B cell (primary cell): Measurements from ENCODE around the gene CACNB2. TPM values are rescaled to one million over a fixed set of nuclear protein-coding genes. Genes with fewer than 3 reads are reported as not detected.

Source experiments
- ATAC-seq: fragments of 200-7000 bp; cut with Tn5 transposase; one replicate; pipeline ENCODE4 v1.10.0; 2021; ENCODE audit warnings: low read depth, mild to moderate bottlenecking, moderate number of reproducible peaks, moderate library complexity
- CTCF ChIA-PET: fragments of 350-600 bp; sonication (Branson Sonifier 250); formaldehyde crosslinking; loops from one replicate; lab custom pipeline; 2021; ENCODE audit warnings: antibody characterized with exemption, inconsistent platforms; lab: Charles Lee
- POLR2A ChIA-PET: fragments of 350-600 bp; sonication (Branson Sonifier 250); formaldehyde crosslinking; loops from one replicate; lab custom pipeline; 2021; ENCODE audit warnings: antibody characterized with exemption; lab: Charles Lee
- DNase-seq: peaks from one replicate; pipeline ENCODE4 v3.0.0; 2013
- H2AFZ ChIP-seq: 2 replicates; pipeline ENCODE4 v1.6.1; 2012; ENCODE audit warnings: mild to moderate bottlenecking, low read depth, low read length; ENCODE audit not compliant: insufficient read depth, poor library complexity, severe bottlenecking
- H3K27ac ChIP-seq, 2 donors: 1 replicate in 1 of 2; 2 replicates in 1 of 2; pipeline ENCODE4 v1.5.1; 2012 to 2013; ENCODE audit warnings: low read length in 2 of 2, mild to moderate bottlenecking in 2 of 2, moderate library complexity in 1 of 2
- H3K27me3 ChIP-seq, 4 experiments: fragments of 200-600 bp in 1 of 4; sonication (generic) in 1 of 4; replicated peaks in 1 of 4; 1 replicate in 2 of 4; 2 replicates in 2 of 4; pipeline versions ENCODE4 v1.6.1 to v1.7.0; 2013 to 2016; ENCODE audit warnings: low read length in 3 of 4, mild to moderate bottlenecking in 2 of 4, mixed read lengths in 1 of 4, moderate library complexity in 1 of 4; ENCODE audit not compliant: insufficient read depth in 4 of 4, control insufficient read depth in 3 of 4; ENCODE audit errors: control extremely low read depth in 1 of 4
- H3K36me3 ChIP-seq, 2 experiments: replicated peaks in 1 of 2; 1 replicate in 1 of 2; 2 replicates in 1 of 2; pipeline versions ENCODE4 v1.6.1 to v1.7.1; 2013; ENCODE audit warnings: low read length in 1 of 2; ENCODE audit not compliant: insufficient read depth in 2 of 2, control insufficient read depth in 1 of 2; ENCODE audit errors: control extremely low read depth in 1 of 2, extremely low read depth in 1 of 2
- H3K4me1 ChIP-seq, 2 donors: fragments of 200-600 bp in 1 of 2; sonication (generic) in 1 of 2; 1 replicate in 1 of 2; 2 replicates in 1 of 2; pipeline versions ENCODE4 v1.5.1 to v1.6.1; 2013 to 2017; ENCODE audit warnings: low read length in 2 of 2; ENCODE audit not compliant: control insufficient read depth in 2 of 2, insufficient read depth in 2 of 2
- H3K4me2 ChIP-seq: replicated peaks from 2 replicates; pipeline ENCODE3; 2012; ENCODE audit warnings: mild to moderate bottlenecking, low read depth, low read length; ENCODE audit not compliant: poor library complexity, severe bottlenecking
- H3K4me3 ChIP-seq, 5 experiments: fragments of 200-600 bp in 1 of 5; sonication (generic) in 1 of 5; 1 replicate in 3 of 5; 2 replicates in 2 of 5; pipeline versions ENCODE4 v1.5.1 to v1.7.0; 2011 to 2016; ENCODE audit warnings: low read length in 4 of 5, mild to moderate bottlenecking in 4 of 5, low read depth in 2 of 5, control low read depth in 1 of 5, moderate library complexity in 1 of 5; ENCODE audit not compliant: insufficient read depth in 1 of 5; ENCODE audit errors: control extremely low read depth in 1 of 5, extremely low read depth in 1 of 5
- H3K79me2 ChIP-seq: fragments of 200-600 bp; sonication (generic); one replicate; pipeline ENCODE4 v1.6.0; 2016; ENCODE audit warnings: low read length; ENCODE audit not compliant: control insufficient read depth, insufficient read depth
- H3K9ac ChIP-seq: fragments of 200-600 bp; sonication (generic); 2 replicates; pipeline ENCODE4 v1.6.1; 2017; ENCODE audit warnings: mild to moderate bottlenecking, low read length, moderate library complexity
- H3K9me3 ChIP-seq, 3 donors: one replicate each; pipeline versions ENCODE4 v1.6.1 to v1.7.1; 2013; ENCODE audit warnings: low read length in 2 of 3; ENCODE audit not compliant: control insufficient read depth in 2 of 3, insufficient read depth in 1 of 3; ENCODE audit errors: control extremely low read depth in 1 of 3
- H4K20me1 ChIP-seq: 2 replicates; pipeline ENCODE4 v1.6.0; 2012; ENCODE audit warnings: mild to moderate bottlenecking, low read length; ENCODE audit not compliant: insufficient read depth, control insufficient read depth, poor library complexity, severe bottlenecking
- H3K27ac Mint-ChIP-seq: one replicate; pipeline ENCODE4 v1.8.0; 2021; ENCODE audit warnings: mixed read lengths
- H3K27me3 Mint-ChIP-seq: one replicate; pipeline ENCODE4 v1.8.0; 2021; ENCODE audit warnings: mixed read lengths
- H3K4me1 Mint-ChIP-seq: one replicate; pipeline ENCODE4 v1.8.0; 2021; ENCODE audit warnings: mixed read lengths
- H3K4me3 Mint-ChIP-seq: one replicate; pipeline ENCODE4 v1.8.0; 2021; ENCODE audit warnings: mixed read lengths
- H3K9me3 Mint-ChIP-seq: one replicate; pipeline ENCODE4 v1.8.0; 2022; ENCODE audit warnings: mixed read lengths; ENCODE audit not compliant: insufficient read depth
- EZH2 ChIP-seq: IDR thresholded peaks from 2 replicates; pipeline ENCODE4 v1.6.1; 2012; ENCODE audit warnings: borderline replicate concordance, low read depth, mild to moderate bottlenecking, moderate library complexity, low read length; ENCODE audit not compliant: insufficient read depth, poor library complexity, severe bottlenecking
- WGBS: methylation state at CpG from one replicate; pipeline ENCODE4 v1.1.5; 2013; ENCODE audit warnings: missing lambda C conversion rate; ENCODE audit not compliant: insufficient coverage; 5-methylcytosine and 5-hydroxymethylcytosine counted together
- intact Hi-C: fragments of 100-400 bp; cut with micrococcal nuclease; formaldehyde crosslinking; loops from one replicate; pipeline ENCODE4 v1.10.0; 2022
- polyA plus RNA-seq: library from polyadenylated mRNA; depleted of rRNA; stranded (reverse); fragments of >200 nt; gene quantifications from 2 replicates; pipeline ENCODE4 v1.2.3, GENCODE V29; 2012
- total RNA-seq, 2 donors: library from RNA; stranded (reverse); fragments of 120-200 nt in 1 of 2; gene quantifications; 1 replicate in 1 of 2; 2 replicates in 1 of 2; pipeline versions ENCODE4 v1.2.3 to v1.2.4, GENCODE V29; 2013 to 2022
- TF ChIP-seq, protein P1 (sequence below): fragments of 200-600 bp; IDR thresholded peaks from one replicate; pipeline ENCODE4 v1.8.0; 2022; ENCODE audit warnings: antibody characterized with exemption, mild to moderate bottlenecking

CACNB2 gene
- total and polyA plus RNA-seq, 2 donors (not counting 1 experiment from before 2014, with no cell fraction given) = not detected

DNA sequence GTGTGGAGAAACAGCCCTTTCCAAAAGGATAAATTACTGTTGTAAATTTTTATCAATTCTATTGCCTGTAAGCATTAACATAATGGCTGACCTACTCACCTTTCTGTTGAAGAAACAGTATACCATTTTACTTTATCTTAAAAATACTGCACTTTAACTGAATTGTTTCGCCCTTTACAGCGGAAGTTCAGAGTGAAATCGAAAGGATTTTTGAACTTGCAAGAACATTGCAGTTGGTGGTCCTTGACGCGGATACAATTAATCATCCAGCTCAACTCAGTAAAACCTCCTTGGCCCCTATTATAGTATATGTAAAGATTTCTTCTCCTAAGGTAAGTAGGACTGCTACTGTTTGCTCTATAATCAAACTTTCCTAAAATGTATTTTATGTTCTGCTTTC is 393.7 kb downstream of the CACNB2 start:
- CTCF ChIA-PET = no interaction called here
- WGBS = no CpG with 5 or more reads among the region's 5 CpGs

DNA sequence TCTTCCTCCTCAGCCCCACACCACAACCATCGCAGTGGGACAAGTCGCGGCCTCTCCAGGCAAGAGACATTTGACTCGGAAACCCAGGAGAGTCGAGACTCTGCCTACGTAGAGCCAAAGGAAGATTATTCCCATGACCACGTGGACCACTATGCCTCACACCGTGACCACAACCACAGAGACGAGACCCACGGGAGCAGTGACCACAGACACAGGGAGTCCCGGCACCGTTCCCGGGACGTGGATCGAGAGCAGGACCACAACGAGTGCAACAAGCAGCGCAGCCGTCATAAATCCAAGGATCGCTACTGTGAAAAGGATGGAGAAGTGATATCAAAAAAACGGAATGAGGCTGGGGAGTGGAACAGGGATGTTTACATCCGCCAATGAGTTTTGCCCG is 399.1 kb downstream of the CACNB2 start:
- Mint-ChIP-seq H3K9me3 (no peaks in the 10 kb centered on the region), H3K27me3 (no peaks in the 10 kb centered on the region), H3K27ac (no peak overlapping the region), H3K4me3 (no peak overlapping the region), H3K4me1 (no peaks in the 10 kb centered on the region)
- no peak overlapping the region for H3K27ac ChIP-seq
- H2AFZ ChIP-seq = no peak overlapping the region
- TF ChIP-seq, protein P1, sequence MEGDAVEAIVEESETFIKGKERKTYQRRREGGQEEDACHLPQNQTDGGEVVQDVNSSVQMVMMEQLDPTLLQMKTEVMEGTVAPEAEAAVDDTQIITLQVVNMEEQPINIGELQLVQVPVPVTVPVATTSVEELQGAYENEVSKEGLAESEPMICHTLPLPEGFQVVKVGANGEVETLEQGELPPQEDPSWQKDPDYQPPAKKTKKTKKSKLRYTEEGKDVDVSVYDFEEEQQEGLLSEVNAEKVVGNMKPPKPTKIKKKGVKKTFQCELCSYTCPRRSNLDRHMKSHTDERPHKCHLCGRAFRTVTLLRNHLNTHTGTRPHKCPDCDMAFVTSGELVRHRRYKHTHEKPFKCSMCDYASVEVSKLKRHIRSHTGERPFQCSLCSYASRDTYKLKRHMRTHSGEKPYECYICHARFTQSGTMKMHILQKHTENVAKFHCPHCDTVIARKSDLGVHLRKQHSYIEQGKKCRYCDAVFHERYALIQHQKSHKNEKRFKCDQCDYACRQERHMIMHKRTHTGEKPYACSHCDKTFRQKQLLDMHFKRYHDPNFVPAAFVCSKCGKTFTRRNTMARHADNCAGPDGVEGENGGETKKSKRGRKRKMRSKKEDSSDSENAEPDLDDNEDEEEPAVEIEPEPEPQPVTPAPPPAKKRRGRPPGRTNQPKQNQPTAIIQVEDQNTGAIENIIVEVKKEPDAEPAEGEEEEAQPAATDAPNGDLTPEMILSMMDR = no peak
- TF ChIP-seq EZH2 = no peak
- H3K4me2 ChIP-seq = no peak overlapping the region
- POLR2A ChIA-PET = no interaction called here
- no peaks in the 10 kb centered on the region for H3K27me3 ChIP-seq
- WGBS = 95% methylated on average over 18 of the region's 22 CpGs
- no peaks in the 10 kb centered on the region for H3K9me3 ChIP-seq
- H3K79me2 ChIP-seq = no peaks in the 10 kb centered on the region
- DNase-seq (no peak), ATAC-seq (no peak)
- intact Hi-C loops = no loop called here
- peaks cover 2 to 14% of the 10 kb centered on the region in 2 experiments for H3K36me3 ChIP-seq
- no peaks in the 10 kb centered on the region for H3K4me1 ChIP-seq
- H3K9ac ChIP-seq = no peak overlapping the region
- no peak overlapping the region for H3K4me3 ChIP-seq
- CTCF ChIA-PET = no interaction called here
- H4K20me1 ChIP-seq = no peaks in the 10 kb centered on the region

More for the DNA sequence above, 393.7 kb downstream of the CACNB2 start:
- Histone ChIP-seq H3K4me2 (no peak overlapping the region), H4K20me1 (no peaks in the 10 kb centered on the region), H3K4me3 (no peak overlapping the region), H3K27ac (no peak overlapping the region), H3K9ac (no peak overlapping the region), H2AFZ (no peak overlapping the region), H3K27me3 (no peaks in the 10 kb centered on the region), H3K36me3 (peaks cover 0 to 2% of the 10 kb centered on the region in 2 experiments), H3K79me2 (no peaks in the 10 kb centered on the region), H3K9me3 (no peaks in the 10 kb centered on the region), H3K4me1 (no peaks in the 10 kb centered on the region)
- no peaks in the 10 kb centered on the region for H3K4me1 Mint-ChIP-seq
- DNase-seq (no peak), ATAC-seq (no peak)
- POLR2A ChIA-PET = no interaction called here
- peaks cover 2% of the 10 kb centered on the region for H3K9me3 Mint-ChIP-seq
- no peak overlapping the region for H3K4me3 Mint-ChIP-seq
- H3K27me3 Mint-ChIP-seq = no peaks in the 10 kb centered on the region
- no peak overlapping the region for H3K27ac Mint-ChIP-seq
- intact Hi-C loops = no loop called here
- TF ChIP-seq EZH2 = no peak
- TF ChIP-seq, protein P1 = no peak
